Calu3 (cell line): ENCODE results near the gene PRKRIP1. TPM values are rescaled to one million over a fixed set of nuclear protein-coding genes. Genes with fewer than 3 reads are reported as not detected.

Experiments
- BruUV-seq: library from RNA; stranded (reverse); fragments of 400-500 nt; replicated peaks from 2 replicates; lab custom pipeline; 2021; lab: Mats Ljungman, UMichigan
- CTCF ChIA-PET: fragments of 300-600 bp; sonication (Branson Sonifier 250); formaldehyde crosslinking; loops from one replicate; lab custom pipeline; 2022; ENCODE audit warnings: antibody characterized with exemption; lab: Charles Lee
- DNase-seq: peaks from one replicate; pipeline ENCODE4 v3.0.0; 2022
- H3K27ac Mint-ChIP-seq: one replicate; pipeline ENCODE4 v1.8.0; 2022; ENCODE audit warnings: mixed read lengths; ENCODE audit not compliant: unreplicated experiment
- H3K27me3 Mint-ChIP-seq: one replicate; pipeline ENCODE4 v1.8.0; 2022; ENCODE audit warnings: mixed read lengths; ENCODE audit not compliant: unreplicated experiment
- H3K36me3 Mint-ChIP-seq: one replicate; pipeline ENCODE4 v1.8.0; 2022; ENCODE audit warnings: mild to moderate bottlenecking, moderate library complexity, mixed read lengths; ENCODE audit not compliant: insufficient read depth, unreplicated experiment
- H3K4me1 Mint-ChIP-seq: one replicate; pipeline ENCODE4 v1.8.0; 2022; ENCODE audit warnings: mild to moderate bottlenecking, low read depth, mixed read lengths; ENCODE audit not compliant: unreplicated experiment
- H3K4me3 Mint-ChIP-seq: one replicate; pipeline ENCODE4 v1.8.0; 2022; ENCODE audit warnings: mild to moderate bottlenecking, low read depth, moderate library complexity, mixed read lengths; ENCODE audit not compliant: unreplicated experiment
- H3K9me3 Mint-ChIP-seq: one replicate; pipeline ENCODE4 v1.8.0; 2022; ENCODE audit warnings: low read depth, mixed read lengths; ENCODE audit not compliant: unreplicated experiment
- intact Hi-C: fragments of 100-400 bp; cut with micrococcal nuclease; formaldehyde crosslinking; loops from one replicate; pipeline ENCODE4 v1.10.0; 2022; ENCODE audit not compliant: unreplicated experiment
- total RNA-seq: library from RNA; stranded (reverse); gene quantifications from 2 replicates; pipeline ENCODE4 v1.2.3, GENCODE V29; 2022
- TF ChIP-seq, protein P1 (sequence below): fragments of 200-600 bp; IDR thresholded peaks from one replicate; pipeline ENCODE4 v1.8.0; 2022; ENCODE audit warnings: antibody characterized with exemption; ENCODE audit not compliant: unreplicated experiment

PRKRIP1 gene
- total RNA-seq, 1 experiment from 2014 or later: 20.2 TPM

DNA sequence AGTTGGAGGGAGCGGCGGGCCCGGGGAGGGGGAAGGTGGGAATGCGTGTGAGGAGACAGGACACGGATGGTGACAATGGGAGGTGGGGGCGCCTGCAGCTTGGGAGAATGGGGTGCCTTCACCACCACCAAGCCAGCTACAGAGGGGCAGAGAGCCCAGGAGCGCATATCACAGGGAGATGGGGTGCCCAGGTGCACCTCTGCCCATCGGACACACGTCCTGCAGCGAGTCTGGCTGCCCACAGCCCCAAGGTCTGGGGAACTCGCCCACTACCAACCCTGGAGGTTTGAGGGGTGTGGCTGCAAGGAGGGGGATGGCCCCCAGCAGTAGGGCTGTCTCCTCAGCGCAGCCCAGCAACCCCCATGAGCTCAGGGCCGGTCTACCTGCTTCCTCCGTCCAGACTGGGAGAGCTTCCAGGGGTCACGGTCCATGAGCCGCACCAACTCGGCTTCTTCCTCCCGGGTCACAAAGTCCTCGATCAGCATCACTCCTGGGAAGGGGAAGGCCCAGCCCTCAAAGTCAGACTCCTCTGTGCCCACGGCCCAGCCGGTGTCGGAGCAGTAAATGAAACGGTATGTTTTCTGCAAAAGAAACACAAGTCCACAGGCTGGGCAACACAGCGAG, 63.2 kb downstream of the PRKRIP1 start:
- Mint-ChIP-seq H3K4me1 (peaks cover 8% of the 10 kb centered on the region), H3K9me3 (no peaks in the 10 kb centered on the region), H3K27ac (no peak overlapping the region), H3K27me3 (no peaks in the 10 kb centered on the region), H3K36me3 (peaks cover 16% of the 10 kb centered on the region), H3K4me3 (no peak overlapping the region)
- intact Hi-C loops: no loop called here
- TF ChIP-seq, protein P1, sequence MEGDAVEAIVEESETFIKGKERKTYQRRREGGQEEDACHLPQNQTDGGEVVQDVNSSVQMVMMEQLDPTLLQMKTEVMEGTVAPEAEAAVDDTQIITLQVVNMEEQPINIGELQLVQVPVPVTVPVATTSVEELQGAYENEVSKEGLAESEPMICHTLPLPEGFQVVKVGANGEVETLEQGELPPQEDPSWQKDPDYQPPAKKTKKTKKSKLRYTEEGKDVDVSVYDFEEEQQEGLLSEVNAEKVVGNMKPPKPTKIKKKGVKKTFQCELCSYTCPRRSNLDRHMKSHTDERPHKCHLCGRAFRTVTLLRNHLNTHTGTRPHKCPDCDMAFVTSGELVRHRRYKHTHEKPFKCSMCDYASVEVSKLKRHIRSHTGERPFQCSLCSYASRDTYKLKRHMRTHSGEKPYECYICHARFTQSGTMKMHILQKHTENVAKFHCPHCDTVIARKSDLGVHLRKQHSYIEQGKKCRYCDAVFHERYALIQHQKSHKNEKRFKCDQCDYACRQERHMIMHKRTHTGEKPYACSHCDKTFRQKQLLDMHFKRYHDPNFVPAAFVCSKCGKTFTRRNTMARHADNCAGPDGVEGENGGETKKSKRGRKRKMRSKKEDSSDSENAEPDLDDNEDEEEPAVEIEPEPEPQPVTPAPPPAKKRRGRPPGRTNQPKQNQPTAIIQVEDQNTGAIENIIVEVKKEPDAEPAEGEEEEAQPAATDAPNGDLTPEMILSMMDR: no peak
- CTCF ChIA-PET: no interaction called here
- no peak for DNase-seq
- BruUV-seq: no TSS peak

DNA sequence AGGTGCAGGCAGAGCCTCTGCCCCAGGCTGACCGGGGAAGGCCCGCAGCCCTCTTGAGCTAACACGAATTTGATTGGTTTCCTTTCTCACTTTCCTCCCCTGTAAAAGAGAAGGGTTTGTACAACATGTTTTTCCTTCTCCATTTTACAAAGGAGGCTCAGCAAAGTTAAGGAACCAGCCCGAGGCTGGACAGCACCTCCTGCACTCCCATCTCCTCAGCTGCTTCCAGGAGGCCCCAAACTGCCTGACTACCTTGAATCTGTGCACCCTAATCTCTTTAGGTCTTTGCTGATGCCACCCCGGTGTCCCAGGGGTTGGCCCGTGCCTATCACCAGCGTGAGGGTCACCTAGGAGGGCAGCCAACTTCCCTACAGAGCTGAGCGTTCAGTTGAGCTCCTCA, 64.3 kb downstream of the PRKRIP1 start:
- intact Hi-C loops: no loop called here
- no peak overlapping the region for H3K4me3 Mint-ChIP-seq
- TF ChIP-seq, protein P1: no peak
- H3K36me3 Mint-ChIP-seq: peaks cover 27% of the 10 kb centered on the region
- no peak overlapping the region for H3K27ac Mint-ChIP-seq
- BruUV-seq: no TSS peak
- no peaks in the 10 kb centered on the region for H3K9me3 Mint-ChIP-seq
- no peaks in the 10 kb centered on the region for H3K27me3 Mint-ChIP-seq
- H3K4me1 Mint-ChIP-seq: peaks cover 9% of the 10 kb centered on the region
- CTCF ChIA-PET: no interaction called here
- no peak for DNase-seq

DNA sequence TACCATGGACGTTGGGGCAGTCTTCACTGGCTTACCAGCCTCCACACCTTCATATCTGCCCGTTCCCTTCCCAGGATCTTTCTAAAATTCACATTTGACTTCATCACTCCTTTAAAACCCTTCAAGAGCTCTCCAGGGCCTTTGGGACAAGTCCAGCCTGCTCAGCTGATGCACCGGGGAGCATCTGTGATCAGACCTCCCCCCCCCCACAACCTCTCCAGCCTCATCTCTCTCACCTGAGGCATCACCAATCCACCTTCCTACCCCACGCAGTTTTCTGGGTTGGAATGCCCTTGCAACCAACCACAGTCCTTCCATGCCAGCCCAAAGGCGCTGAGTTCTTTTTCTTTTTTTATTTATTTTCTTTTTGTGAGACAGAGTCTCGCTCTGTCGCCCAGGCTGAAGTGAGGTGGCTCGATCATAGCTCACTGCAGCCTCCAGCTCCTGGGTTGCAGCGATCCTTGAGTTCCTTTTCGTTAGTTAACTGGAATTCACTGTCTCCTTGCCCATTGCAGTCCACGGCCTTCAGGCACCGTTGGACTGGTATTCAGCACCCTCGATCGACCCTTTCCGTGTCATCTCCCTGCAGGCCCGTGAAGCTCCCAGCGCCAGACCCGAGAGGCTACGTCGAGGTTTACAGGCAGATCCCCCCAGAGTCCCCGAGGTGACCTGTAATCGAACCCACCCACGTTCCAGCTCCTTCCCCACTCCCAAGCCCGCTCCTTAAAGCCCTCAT, 67.8 kb downstream of the PRKRIP1 start:
- TF ChIP-seq, protein P1: no peak
- Mint-ChIP-seq H3K27ac (peak overlapping the region; percentile 68), H3K36me3 (peaks cover 43% of the 10 kb centered on the region)

DNA sequence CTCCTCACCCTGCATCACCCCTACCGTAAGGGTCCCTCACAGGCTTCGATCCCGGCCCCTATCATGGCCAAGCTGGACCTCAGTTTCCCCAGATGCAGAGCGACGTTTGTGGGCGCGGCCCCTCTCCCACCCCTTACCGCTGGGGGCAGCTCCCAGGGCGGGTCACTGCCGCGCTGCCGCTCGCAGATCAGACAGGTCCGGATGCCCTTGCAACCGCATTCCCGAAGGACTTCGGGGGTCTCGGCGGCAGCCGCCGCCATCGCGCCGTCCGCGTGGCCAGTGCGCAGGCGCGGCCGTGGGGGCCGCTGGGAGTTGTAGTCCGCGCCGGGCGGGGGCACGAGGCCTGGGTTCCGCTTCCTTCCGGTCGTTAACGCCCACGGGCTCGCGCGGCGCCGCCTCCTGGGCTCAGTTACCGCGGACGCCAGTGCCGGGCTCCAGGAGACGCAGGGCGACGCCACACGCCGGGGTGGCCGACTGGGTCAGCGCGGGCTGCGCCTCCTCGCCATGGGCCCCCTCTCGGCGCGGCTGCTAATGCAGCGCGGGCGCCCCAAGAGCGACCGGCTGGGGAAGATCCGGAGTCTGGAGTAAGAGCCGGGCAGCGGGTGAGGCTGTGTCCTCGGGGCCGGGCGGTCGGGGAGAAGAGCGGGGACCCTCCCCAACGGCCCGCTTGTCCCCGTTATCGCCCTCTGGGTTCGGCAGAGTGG, 68.6 kb downstream of the PRKRIP1 start, which contains the start of the genes ALKBH4 and LRWD1:
Gene ALKBH4, minus strand, starts transcription at position 287 of the 704 bp plus-strand sequence. Its CDS starts 27 bp downstream, at position 260.
Gene LRWD1, plus strand, starts transcription at position 408 of the 704 bp plus-strand sequence. Its CDS starts 97 bp downstream, at position 505.
- Mint-ChIP-seq H3K27me3 (no peaks in the 10 kb centered on the region), H3K9me3 (no peaks in the 10 kb centered on the region), H3K36me3 (peaks cover 45% of the 10 kb centered on the region), H3K27ac (peak within 1 kb of the TSS; percentile 68), H3K4me1 (peaks cover 9% of the 10 kb centered on the region), H3K4me3 (peak within 1 kb of the TSS; percentile 84)
- TF ChIP-seq, protein P1: no peak
- CTCF ChIA-PET: no interaction called here
- no TSS peak for BruUV-seq
- intact Hi-C loops: no loop called here
- DNase-seq: peak; percentile 86

More for the DNA sequence above, 67.8 kb downstream of the PRKRIP1 start:
- Mint-ChIP-seq H3K4me3 (peak overlapping the region; percentile 84), H3K9me3 (no peaks in the 10 kb centered on the region), H3K27me3 (no peaks in the 10 kb centered on the region), H3K4me1 (peaks cover 9% of the 10 kb centered on the region)
- no peak for DNase-seq
- CTCF ChIA-PET: interaction anchor here (0.6 kb wide), 1 partner anchor 14 kb away, joined by 3 read pairs; no protein-coding TSS in a partner anchor
- no TSS peak for BruUV-seq
- intact Hi-C loops: no loop called here
